GM12878 (cell line): ENCODE results near the gene LIPK. TPM values are rescaled to one million over a fixed set of nuclear protein-coding genes. Genes with fewer than 3 reads are reported as not detected.

Experiments used
- ATAC-seq: fragments of 200-7000 bp; cut with Tn5 transposase; 3 replicates; pipeline ENCODE4 v1.9.1; 2020; ENCODE audit warnings: mild to moderate bottlenecking, moderate library complexity
- BruUV-seq: library from RNA; stranded (reverse); fragments of 400-500 nt; replicated peaks from 2 replicates; lab custom pipeline; 2021; lab: Mats Ljungman, UMichigan
- CTCF ChIA-PET: fragments of 300-600 bp; sonication (Branson Sonifier 250); formaldehyde crosslinking; extraction: SDS; loops from one replicate; lab custom pipeline; 2021; ENCODE audit warnings: inconsistent platforms; lab: Yijun Ruan, JAX
- POLR2A ChIA-PET: fragments of 350-600 bp; formaldehyde crosslinking; extraction: SDS; loops from one replicate; lab custom pipeline; 2021; ENCODE audit warnings: inconsistent platforms; lab: Charles Lee
- RAD21 ChIA-PET: fragments of 300-600 bp; sonication (Branson Sonifier 250); formaldehyde crosslinking; loops from one replicate; lab custom pipeline; 2023; ENCODE audit warnings: antibody characterized with exemption; ENCODE audit not compliant: unreplicated experiment; lab: Charles Lee
- SMC1A ChIA-PET: fragments of 300-600 bp; sonication (Branson Sonifier 250); formaldehyde crosslinking; loops from one replicate; lab custom pipeline; 2023; ENCODE audit not compliant: unreplicated experiment, uncharacterized antibody; lab: Charles Lee
- DNase-seq: peaks from one replicate; pipeline ENCODE4 v3.0.0-alpha.2; 2011; ENCODE audit warnings: low read depth, low spot score
- FAIRE-seq: peaks from 3 replicates; lab custom pipeline; 2011; peaks lifted over from hg19 to GRCh38; lab: Jason Lieb, UNC
- H2AFZ ChIP-seq: 2 replicates; pipeline ENCODE4 v1.6.0; 2011; ENCODE audit warnings: low read depth, low read length, control low read depth; ENCODE audit not compliant: control insufficient read depth
- H3K27ac ChIP-seq: 2 replicates; pipeline ENCODE4 v1.5.1; 2011; ENCODE audit warnings: control low read depth; ENCODE audit not compliant: control insufficient read depth, insufficient read depth
- H3K27me3 ChIP-seq, 2 experiments: replicated peaks in 1 of 2; 2 replicates each; pipeline versions ENCODE4 v1.6.0 to v1.6.1; 2011; ENCODE audit warnings: low read length in 1 of 2; ENCODE audit not compliant: control insufficient read depth in 2 of 2, insufficient read depth in 2 of 2
- H3K36me3 ChIP-seq, 2 experiments: 2 replicates each; pipeline ENCODE4 v1.5.1; 2011; ENCODE audit warnings: low read length in 1 of 2; ENCODE audit not compliant: control insufficient read depth in 2 of 2, insufficient read depth in 2 of 2
- H3K4me1 ChIP-seq: 2 replicates; pipeline ENCODE4 v1.6.1; 2011; ENCODE audit warnings: mild to moderate bottlenecking, low read length, moderate library complexity, mixed read lengths; ENCODE audit not compliant: control insufficient read depth, insufficient read depth
- H3K4me2 ChIP-seq: 2 replicates; pipeline ENCODE4 v1.6.0; 2011; ENCODE audit warnings: control low read depth; ENCODE audit not compliant: control insufficient read depth, insufficient read depth
- H3K4me3 ChIP-seq: fragments of 200-600 bp; sonication (generic); 2 replicates; pipeline ENCODE4 v1.5.1; 2016
- H3K79me2 ChIP-seq: 2 replicates; pipeline ENCODE4 v1.6.0; 2011; ENCODE audit warnings: low read length; ENCODE audit not compliant: control insufficient read depth, insufficient read depth
- H3K9ac ChIP-seq: 2 replicates; pipeline ENCODE4 v1.8.0; 2011; ENCODE audit warnings: low read length, control low read depth, mixed read lengths; ENCODE audit not compliant: control insufficient read depth, insufficient read depth
- H3K9me3 ChIP-seq: replicated peaks from 3 replicates; pipeline ENCODE4 v1.5.1; 2011; ENCODE audit warnings: mild to moderate bottlenecking, low read length; ENCODE audit not compliant: control insufficient read depth, insufficient read depth
- H4K20me1 ChIP-seq: 2 replicates; pipeline ENCODE4 v1.6.0; 2011; ENCODE audit not compliant: control insufficient read depth, insufficient read depth
- CBFB ChIP-seq: IDR thresholded peaks from 2 replicates; pipeline ENCODE4 v1.6.1; 2016; ENCODE audit warnings: antibody characterized with exemption, low read depth
- EED ChIP-seq: sonication (generic); IDR thresholded peaks from 2 replicates; pipeline ENCODE4 v1.6.1; 2016; ENCODE audit warnings: antibody characterized with exemption, low read depth
- GABPA ChIP-seq: IDR thresholded peaks from 2 replicates; pipeline ENCODE4 v1.6.1; 2014; ENCODE audit warnings: antibody characterized with exemption, low read depth, mild to moderate bottlenecking, inconsistent platforms
- LARP7 ChIP-seq: fragments of 450-650 bp; IDR thresholded peaks from 2 replicates; pipeline ENCODE4 v1.6.1; 2017; ENCODE audit warnings: mild to moderate bottlenecking
- MYC ChIP-seq: IDR thresholded peaks from 2 replicates; pipeline ENCODE4 v1.6.1; 2011; ENCODE audit warnings: mild to moderate bottlenecking, low read length, moderate library complexity, inconsistent platforms; ENCODE audit not compliant: insufficient read depth, insufficient replicate concordance, insufficient read length, severe bottlenecking
- NR2F1 ChIP-seq: fragments of 450-650 bp; conservative IDR thresholded peaks from 2 replicates; pipeline ENCODE4 v1.6.1; 2017; ENCODE audit warnings: mild to moderate bottlenecking
- TCF3 ChIP-seq: IDR thresholded peaks from 2 replicates; pipeline ENCODE4 v1.6.1; 2012; ENCODE audit warnings: low read depth, mild to moderate bottlenecking, low read length, borderline replicate concordance; ENCODE audit not compliant: insufficient read depth
- ZNF217 ChIP-seq: fragments of 450-650 bp; IDR thresholded peaks from 2 replicates; pipeline ENCODE4 v1.6.1; 2017; ENCODE audit warnings: antibody characterized with exemption, mild to moderate bottlenecking
- WGBS: methylation state at CpG from one replicate; pipeline ENCODE4 v1.1.6; 2016; ENCODE audit warnings: low lambda C conversion rate; ENCODE audit not compliant: insufficient replicate concordance, insufficient coverage; ENCODE audit errors: missing lambda C conversion rate; 5-methylcytosine and 5-hydroxymethylcytosine counted together
- in situ Hi-C: fragments of 300-500 bp; cut with MboI; formaldehyde crosslinking; loops from 9 replicates; pipeline ENCODE4 v1.14.3; 2018; ENCODE audit warnings: mixed read lengths
- intact Hi-C: fragments of 100-400 bp; cut with micrococcal nuclease; formaldehyde crosslinking; loops from one replicate; pipeline ENCODE4 v1.14.2; 2022; ENCODE audit not compliant: unreplicated experiment
- polyA plus RNA-seq, 11 experiments: library from polyadenylated mRNA; depleted of rRNA in 4 of 11; unstranded in 6 of 11; stranded (reverse) in 5 of 11; fragments of >200 nt; fragmentation: Nextera tagmentation in 4 of 11; fragmentation: Illumina TruSeq in 1 of 11; extraction: Ambion mirVana in 4 of 11; extraction: Trizol in 1 of 11; gene quantifications; 1 replicate in 1 of 11; 2 replicates in 10 of 11; pipeline versions ENCODE4 v1.2.1 to v1.2.3, GENCODE V29; 2011 to 2016; ENCODE audit warnings: inconsistent platforms in 2 of 11, missing spikeins in 2 of 11, low read depth in 1 of 11
- total RNA-seq, 4 experiments: library from RNA; depleted of rRNA in 3 of 4; stranded (reverse); fragments of >200 nt in 3 of 4; fragmentation: Illumina TruSeq in 1 of 4; extraction: Trizol in 1 of 4; gene quantifications; 2 replicates each; pipeline versions ENCODE4 v1.2.1 to v1.2.3, GENCODE V29; 2013 to 2021
- TF ChIP-seq, protein P1 (sequence below): fragments of 450-650 bp; IDR thresholded peaks from 2 replicates; pipeline ENCODE4 v1.6.1; 2017; ENCODE audit warnings: low read depth, mild to moderate bottlenecking, moderate library complexity
- TF ChIP-seq, protein P2 (sequence below): fragments of 450-650 bp; IDR thresholded peaks from 2 replicates; pipeline ENCODE4 v1.6.1; 2016; ENCODE audit warnings: mild to moderate bottlenecking, moderate library complexity, borderline replicate concordance
- TF ChIP-seq, protein P3 (sequence below): fragments of 450-650 bp; IDR thresholded peaks from 2 replicates; pipeline ENCODE4 v1.6.1; 2017; ENCODE audit warnings: mild to moderate bottlenecking
- TF ChIP-seq, protein P4 (sequence below), 3 experiments: IDR thresholded peaks in 2 of 3; conservative IDR thresholded peaks in 1 of 3; 2 replicates each; pipeline ENCODE4 v1.5.1; 2011; ENCODE audit warnings: low read depth in 3 of 3, low read length in 3 of 3, mild to moderate bottlenecking in 3 of 3, control low read depth in 2 of 3, moderate library complexity in 2 of 3, inconsistent platforms in 1 of 3, mixed read lengths in 1 of 3; ENCODE audit not compliant: control insufficient read depth in 2 of 3, insufficient read depth in 1 of 3; ENCODE audit errors: extremely low read depth in 1 of 3

LIPK gene
- total and polyA plus RNA-seq, 10 of the 15 experiments (the other 5 are each of a cell fraction or from before 2014, with no cell fraction given): not detected

DNA sequence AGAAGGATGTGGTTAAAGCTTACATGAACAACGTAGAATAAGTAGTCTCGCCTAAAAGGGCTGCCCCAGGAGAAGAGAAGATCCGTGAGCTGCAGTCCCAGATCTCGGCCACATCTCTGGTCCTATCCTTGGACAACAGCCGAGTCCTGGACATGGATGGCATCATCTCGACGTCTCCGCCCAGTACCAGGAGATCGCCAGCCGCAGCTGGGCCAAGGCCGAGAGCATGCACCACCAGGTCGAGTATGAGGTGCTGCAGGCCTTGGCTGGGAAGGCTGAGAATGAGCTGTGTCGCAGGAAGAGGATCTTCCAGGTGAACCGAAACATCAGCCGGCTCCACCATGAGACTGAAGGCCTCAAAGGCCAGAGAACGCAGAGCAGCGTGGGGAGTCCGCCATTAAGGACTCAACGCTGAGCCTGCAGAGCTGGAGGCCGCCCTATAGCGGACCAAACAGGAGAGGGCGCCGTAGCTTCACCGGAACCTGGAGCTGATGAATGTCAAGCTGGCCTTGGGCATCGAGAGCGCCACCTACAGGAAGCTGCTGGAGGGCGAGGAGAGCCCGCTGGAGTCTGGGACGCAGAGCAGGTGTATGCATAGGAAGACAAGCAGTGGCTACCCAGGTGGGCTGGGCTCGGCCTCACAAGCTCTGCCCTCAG lies 22.2 kb downstream of the LIPK start (continued):
- TF ChIP-seq TCF3 (no peak), NR2F1 (no peak), MYC (no peak)
- TF ChIP-seq, protein P1, sequence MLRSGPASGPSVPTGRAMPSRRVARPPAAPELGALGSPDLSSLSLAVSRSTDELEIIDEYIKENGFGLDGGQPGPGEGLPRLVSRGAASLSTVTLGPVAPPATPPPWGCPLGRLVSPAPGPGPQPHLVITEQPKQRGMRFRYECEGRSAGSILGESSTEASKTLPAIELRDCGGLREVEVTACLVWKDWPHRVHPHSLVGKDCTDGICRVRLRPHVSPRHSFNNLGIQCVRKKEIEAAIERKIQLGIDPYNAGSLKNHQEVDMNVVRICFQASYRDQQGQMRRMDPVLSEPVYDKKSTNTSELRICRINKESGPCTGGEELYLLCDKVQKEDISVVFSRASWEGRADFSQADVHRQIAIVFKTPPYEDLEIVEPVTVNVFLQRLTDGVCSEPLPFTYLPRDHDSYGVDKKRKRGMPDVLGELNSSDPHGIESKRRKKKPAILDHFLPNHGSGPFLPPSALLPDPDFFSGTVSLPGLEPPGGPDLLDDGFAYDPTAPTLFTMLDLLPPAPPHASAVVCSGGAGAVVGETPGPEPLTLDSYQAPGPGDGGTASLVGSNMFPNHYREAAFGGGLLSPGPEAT: no peak
- TF ChIP-seq, all 136 proteins: peak for 4

DNA sequence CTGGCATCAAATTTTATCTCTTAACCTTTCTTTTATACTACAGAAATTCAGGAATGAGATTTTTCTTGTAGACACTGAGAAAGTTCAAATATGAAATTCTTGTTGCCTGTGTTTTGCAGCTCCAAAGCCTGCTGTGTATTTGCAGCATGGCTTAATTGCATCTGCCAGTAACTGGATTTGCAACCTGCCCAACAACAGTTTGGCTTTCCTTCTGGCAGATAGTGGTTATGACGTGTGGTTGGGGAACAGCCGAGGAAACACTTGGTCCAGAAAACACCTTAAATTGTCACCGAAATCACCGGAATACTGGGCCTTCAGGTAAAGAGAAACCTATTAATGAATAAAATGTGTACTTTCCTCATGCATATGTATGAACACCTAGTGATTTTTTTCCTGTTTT lies 24.8 kb downstream of the LIPK start:
- SMC1A ChIA-PET: interaction anchor here (0.9 to 3.6 kb wide), 5 partner anchors 19 to 82 kb away, joined by 3 to 16 read pairs (median 4); partner anchors contain the start of gene LIPN
- 93% methylated on average over 4 of the region's 4 CpGs for WGBS
- intact Hi-C loops (no loop called here), in situ Hi-C loops (no loop called here)
- ATAC-seq (no peak), FAIRE-seq (no peak), DNase-seq (no peak)
- RAD21 ChIA-PET: interaction anchor here (2.7 kb wide), 1 partner anchor 33 kb away, joined by 10 read pairs; no protein-coding TSS in a partner anchor
- Histone ChIP-seq H3K4me1 (peaks cover 8% of the 10 kb centered on the region), H3K36me3 (no peaks in the 10 kb centered on the region), H3K9me3 (no peaks in the 10 kb centered on the region), H3K4me3 (no peak overlapping the region), H3K4me2 (no peak overlapping the region), H3K79me2 (no peaks in the 10 kb centered on the region), H3K27me3 (no peaks in the 10 kb centered on the region), H4K20me1 (no peaks in the 10 kb centered on the region), H3K9ac (no peak overlapping the region), H3K27ac (no peak overlapping the region), H2AFZ (no peak overlapping the region)
- BruUV-seq: no TSS peak
- CTCF ChIA-PET: interaction anchor here (0.6 to 4.5 kb wide), 4 partner anchors 79 to 872 kb away, joined by 3 to 54 read pairs (median 5); no protein-coding TSS in a partner anchor
- POLR2A ChIA-PET: no interaction called here
- TF ChIP-seq, protein P2, sequence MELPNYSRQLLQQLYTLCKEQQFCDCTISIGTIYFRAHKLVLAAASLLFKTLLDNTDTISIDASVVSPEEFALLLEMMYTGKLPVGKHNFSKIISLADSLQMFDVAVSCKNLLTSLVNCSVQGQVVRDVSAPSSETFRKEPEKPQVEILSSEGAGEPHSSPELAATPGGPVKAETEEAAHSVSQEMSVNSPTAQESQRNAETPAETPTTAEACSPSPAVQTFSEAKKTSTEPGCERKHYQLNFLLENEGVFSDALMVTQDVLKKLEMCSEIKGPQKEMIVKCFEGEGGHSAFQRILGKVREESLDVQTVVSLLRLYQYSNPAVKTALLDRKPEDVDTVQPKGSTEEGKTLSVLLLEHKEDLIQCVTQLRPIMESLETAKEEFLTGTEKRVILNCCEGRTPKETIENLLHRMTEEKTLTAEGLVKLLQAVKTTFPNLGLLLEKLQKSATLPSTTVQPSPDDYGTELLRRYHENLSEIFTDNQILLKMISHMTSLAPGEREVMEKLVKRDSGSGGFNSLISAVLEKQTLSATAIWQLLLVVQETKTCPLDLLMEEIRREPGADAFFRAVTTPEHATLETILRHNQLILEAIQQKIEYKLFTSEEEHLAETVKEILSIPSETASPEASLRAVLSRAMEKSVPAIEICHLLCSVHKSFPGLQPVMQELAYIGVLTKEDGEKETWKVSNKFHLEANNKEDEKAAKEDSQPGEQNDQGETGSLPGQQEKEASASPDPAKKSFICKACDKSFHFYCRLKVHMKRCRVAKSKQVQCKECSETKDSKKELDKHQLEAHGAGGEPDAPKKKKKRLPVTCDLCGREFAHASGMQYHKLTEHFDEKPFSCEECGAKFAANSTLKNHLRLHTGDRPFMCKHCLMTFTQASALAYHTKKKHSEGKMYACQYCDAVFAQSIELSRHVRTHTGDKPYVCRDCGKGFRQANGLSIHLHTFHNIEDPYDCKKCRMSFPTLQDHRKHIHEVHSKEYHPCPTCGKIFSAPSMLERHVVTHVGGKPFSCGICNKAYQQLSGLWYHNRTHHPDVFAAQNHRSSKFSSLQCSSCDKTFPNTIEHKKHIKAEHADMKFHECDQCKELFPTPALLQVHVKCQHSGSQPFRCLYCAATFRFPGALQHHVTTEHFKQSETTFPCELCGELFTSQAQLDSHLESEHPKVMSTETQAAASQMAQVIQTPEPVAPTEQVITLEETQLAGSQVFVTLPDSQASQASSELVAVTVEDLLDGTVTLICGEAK: no peak
- TF ChIP-seq, protein P3, sequence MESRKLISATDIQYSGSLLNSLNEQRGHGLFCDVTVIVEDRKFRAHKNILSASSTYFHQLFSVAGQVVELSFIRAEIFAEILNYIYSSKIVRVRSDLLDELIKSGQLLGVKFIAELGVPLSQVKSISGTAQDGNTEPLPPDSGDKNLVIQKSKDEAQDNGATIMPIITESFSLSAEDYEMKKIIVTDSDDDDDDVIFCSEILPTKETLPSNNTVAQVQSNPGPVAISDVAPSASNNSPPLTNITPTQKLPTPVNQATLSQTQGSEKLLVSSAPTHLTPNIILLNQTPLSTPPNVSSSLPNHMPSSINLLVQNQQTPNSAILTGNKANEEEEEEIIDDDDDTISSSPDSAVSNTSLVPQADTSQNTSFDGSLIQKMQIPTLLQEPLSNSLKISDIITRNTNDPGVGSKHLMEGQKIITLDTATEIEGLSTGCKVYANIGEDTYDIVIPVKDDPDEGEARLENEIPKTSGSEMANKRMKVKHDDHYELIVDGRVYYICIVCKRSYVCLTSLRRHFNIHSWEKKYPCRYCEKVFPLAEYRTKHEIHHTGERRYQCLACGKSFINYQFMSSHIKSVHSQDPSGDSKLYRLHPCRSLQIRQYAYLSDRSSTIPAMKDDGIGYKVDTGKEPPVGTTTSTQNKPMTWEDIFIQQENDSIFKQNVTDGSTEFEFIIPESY: no peak
- TF ChIP-seq, protein P4, sequence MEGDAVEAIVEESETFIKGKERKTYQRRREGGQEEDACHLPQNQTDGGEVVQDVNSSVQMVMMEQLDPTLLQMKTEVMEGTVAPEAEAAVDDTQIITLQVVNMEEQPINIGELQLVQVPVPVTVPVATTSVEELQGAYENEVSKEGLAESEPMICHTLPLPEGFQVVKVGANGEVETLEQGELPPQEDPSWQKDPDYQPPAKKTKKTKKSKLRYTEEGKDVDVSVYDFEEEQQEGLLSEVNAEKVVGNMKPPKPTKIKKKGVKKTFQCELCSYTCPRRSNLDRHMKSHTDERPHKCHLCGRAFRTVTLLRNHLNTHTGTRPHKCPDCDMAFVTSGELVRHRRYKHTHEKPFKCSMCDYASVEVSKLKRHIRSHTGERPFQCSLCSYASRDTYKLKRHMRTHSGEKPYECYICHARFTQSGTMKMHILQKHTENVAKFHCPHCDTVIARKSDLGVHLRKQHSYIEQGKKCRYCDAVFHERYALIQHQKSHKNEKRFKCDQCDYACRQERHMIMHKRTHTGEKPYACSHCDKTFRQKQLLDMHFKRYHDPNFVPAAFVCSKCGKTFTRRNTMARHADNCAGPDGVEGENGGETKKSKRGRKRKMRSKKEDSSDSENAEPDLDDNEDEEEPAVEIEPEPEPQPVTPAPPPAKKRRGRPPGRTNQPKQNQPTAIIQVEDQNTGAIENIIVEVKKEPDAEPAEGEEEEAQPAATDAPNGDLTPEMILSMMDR (IDR thresholded peaks at IDR 0.05 in 2 of 3, conservative IDR thresholded peaks at IDR 0.05 in 1 of 3; ENCODE audit: control insufficient read depth in 2 of 3, extremely low read depth in 1 of 3, insufficient read depth in 1 of 3, low read depth in 3 of 3, low read length in 3 of 3): no peak
- TF ChIP-seq LARP7: no peak
- TF ChIP-seq ZNF217: no peak
- no peak for TF ChIP-seq CBFB
- TF ChIP-seq EED: no peak
- no peak for TF ChIP-seq GABPA
